ENCODE measurements around the gene CCT5. TPM values are rescaled to one million over a fixed set of nuclear protein-coding genes. Genes with fewer than 3 reads are reported as not detected.

Gene CCT5
- total and polyA plus RNA-seq, 2 donors from 2014 or later = 130 to 136 TPM

DNA sequence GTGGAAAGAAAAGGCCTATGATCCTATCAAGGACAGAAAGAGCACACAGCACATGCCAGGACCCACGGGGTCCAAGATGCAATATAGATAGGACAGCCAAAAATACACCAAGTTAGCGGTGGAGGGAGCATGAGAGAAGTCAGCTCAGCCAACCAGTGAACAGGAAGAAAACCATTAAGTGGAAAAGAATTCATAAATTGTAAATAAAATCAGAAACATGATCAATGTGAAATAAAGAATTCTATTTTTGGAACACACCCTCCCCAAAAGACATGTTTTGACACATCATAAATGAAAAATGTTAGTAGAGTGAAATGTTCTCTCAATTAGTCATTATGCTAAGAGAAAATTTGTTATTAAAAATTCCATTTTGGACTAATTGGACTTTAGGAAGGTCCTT, 36.0 kb upstream of the CCT5 start:
- H3K9ac ChIP-seq (ENCODE audit: low read length in 3 of 3) = no peak overlapping the region
- no peaks in the 10 kb centered on the region for H3K36me3 ChIP-seq (ENCODE audit: control insufficient read depth in 2 of 3, insufficient read depth in 3 of 3, low read length in 3 of 3)
- no peak overlapping the region for H3K27ac ChIP-seq (ENCODE audit: low read depth in 2 of 2, low read length in 2 of 2)
- H3K4me1 ChIP-seq (ENCODE audit: control insufficient read depth in 2 of 3, insufficient read depth in 2 of 3, low read depth in 1 of 3, low read length in 3 of 3) = no peaks in the 10 kb centered on the region
- intact Hi-C loops (cut with DNase I) = no loop called here
- no peaks in the 10 kb centered on the region for H3K9me3 ChIP-seq (ENCODE audit: control insufficient read depth in 2 of 3, insufficient read depth in 1 of 3, low read length in 3 of 3)
- FAIRE-seq (no peak), DNase-seq (no peak)
- no peaks in the 10 kb centered on the region for H3K27me3 ChIP-seq (ENCODE audit: control insufficient read depth, insufficient read depth, low read length)
- no peak overlapping the region for H3K4me3 ChIP-seq (ENCODE audit: low read length in 3 of 3)
- TF ChIP-seq, protein P1, sequence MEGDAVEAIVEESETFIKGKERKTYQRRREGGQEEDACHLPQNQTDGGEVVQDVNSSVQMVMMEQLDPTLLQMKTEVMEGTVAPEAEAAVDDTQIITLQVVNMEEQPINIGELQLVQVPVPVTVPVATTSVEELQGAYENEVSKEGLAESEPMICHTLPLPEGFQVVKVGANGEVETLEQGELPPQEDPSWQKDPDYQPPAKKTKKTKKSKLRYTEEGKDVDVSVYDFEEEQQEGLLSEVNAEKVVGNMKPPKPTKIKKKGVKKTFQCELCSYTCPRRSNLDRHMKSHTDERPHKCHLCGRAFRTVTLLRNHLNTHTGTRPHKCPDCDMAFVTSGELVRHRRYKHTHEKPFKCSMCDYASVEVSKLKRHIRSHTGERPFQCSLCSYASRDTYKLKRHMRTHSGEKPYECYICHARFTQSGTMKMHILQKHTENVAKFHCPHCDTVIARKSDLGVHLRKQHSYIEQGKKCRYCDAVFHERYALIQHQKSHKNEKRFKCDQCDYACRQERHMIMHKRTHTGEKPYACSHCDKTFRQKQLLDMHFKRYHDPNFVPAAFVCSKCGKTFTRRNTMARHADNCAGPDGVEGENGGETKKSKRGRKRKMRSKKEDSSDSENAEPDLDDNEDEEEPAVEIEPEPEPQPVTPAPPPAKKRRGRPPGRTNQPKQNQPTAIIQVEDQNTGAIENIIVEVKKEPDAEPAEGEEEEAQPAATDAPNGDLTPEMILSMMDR (IDR thresholded peaks at IDR 0.05; ENCODE audit: borderline replicate concordance, extremely low read depth, insufficient read depth) = no peak

DNA sequence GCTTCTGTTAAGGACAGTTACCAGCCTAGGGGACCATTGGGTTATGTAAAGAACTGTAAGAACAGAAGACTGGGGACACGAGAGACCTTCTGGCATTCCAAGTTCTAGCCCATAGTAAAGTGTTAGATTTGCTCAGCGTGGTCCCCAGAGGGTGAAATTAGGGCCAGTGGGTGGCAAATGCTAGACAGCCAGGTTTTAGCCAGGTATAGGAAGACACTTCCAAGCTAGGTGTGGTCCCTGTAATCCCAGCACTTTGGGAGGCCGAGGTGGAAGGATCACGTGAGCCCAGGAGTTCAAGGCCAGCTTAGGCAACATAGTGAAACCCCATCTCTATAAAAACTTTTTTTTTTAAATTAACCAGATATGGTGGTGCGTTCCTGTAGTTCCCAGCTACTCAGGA, 34.7 kb upstream of the CCT5 start:
- Histone ChIP-seq H3K9me3 (ENCODE audit: control insufficient read depth in 2 of 3, insufficient read depth in 1 of 3, low read length in 3 of 3) (no peaks in the 10 kb centered on the region), H3K9ac (ENCODE audit: low read length in 3 of 3) (no peak overlapping the region), H3K4me3 (ENCODE audit: low read length in 3 of 3) (no peak overlapping the region), H3K27ac (ENCODE audit: low read depth in 2 of 2, low read length in 2 of 2) (no peak overlapping the region), H3K36me3 (ENCODE audit: control insufficient read depth in 2 of 3, insufficient read depth in 3 of 3, low read length in 3 of 3) (no peaks in the 10 kb centered on the region), H3K27me3 (ENCODE audit: control insufficient read depth, insufficient read depth, low read length) (no peaks in the 10 kb centered on the region), H3K4me1 (ENCODE audit: control insufficient read depth in 2 of 3, insufficient read depth in 2 of 3, low read depth in 1 of 3, low read length in 3 of 3) (no peaks in the 10 kb centered on the region)
- no peak for FAIRE-seq
- intact Hi-C loops (cut with DNase I) = no loop called here
- TF ChIP-seq, protein P1 (IDR thresholded peaks at IDR 0.05; ENCODE audit: borderline replicate concordance, extremely low read depth, insufficient read depth) = no peak
- no peak for DNase-seq

DNA sequence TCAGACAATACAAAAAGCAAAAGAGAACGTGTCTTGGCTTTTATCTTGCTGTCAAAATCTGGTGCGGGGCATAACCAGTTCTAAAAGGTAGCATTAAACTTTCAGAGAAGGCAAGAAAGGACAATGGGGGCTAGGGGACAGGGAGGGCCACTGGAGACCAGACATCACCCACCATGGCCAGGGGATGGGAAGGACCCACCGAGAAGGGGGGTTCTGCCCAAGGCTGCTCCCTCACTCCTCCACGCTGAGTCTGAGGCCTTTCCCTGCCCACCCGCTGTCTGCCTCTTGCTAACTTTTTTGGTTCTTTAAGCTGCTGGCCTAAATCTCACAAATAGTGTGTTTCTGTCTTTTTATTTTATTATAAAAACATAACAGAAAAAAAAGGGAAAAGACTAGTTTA, 34.0 kb upstream of the CCT5 start:
- Histone ChIP-seq H3K4me1 (ENCODE audit: control insufficient read depth in 2 of 3, insufficient read depth in 2 of 3, low read depth in 1 of 3, low read length in 3 of 3) (no peaks in the 10 kb centered on the region), H3K27ac (ENCODE audit: low read depth in 2 of 2, low read length in 2 of 2) (no peak overlapping the region), H3K27me3 (ENCODE audit: control insufficient read depth, insufficient read depth, low read length) (no peaks in the 10 kb centered on the region), H3K9me3 (ENCODE audit: control insufficient read depth in 2 of 3, insufficient read depth in 1 of 3, low read length in 3 of 3) (no peaks in the 10 kb centered on the region), H3K9ac (ENCODE audit: low read length in 3 of 3) (no peak overlapping the region), H3K4me3 (ENCODE audit: low read length in 3 of 3) (no peak overlapping the region), H3K36me3 (ENCODE audit: control insufficient read depth in 2 of 3, insufficient read depth in 3 of 3, low read length in 3 of 3) (no peaks in the 10 kb centered on the region)
- intact Hi-C loops (cut with DNase I) = no loop called here
- no peak for DNase-seq
- FAIRE-seq = no peak
- TF ChIP-seq, protein P1 (IDR thresholded peaks at IDR 0.05; ENCODE audit: borderline replicate concordance, extremely low read depth, insufficient read depth) = no peak

DNA sequence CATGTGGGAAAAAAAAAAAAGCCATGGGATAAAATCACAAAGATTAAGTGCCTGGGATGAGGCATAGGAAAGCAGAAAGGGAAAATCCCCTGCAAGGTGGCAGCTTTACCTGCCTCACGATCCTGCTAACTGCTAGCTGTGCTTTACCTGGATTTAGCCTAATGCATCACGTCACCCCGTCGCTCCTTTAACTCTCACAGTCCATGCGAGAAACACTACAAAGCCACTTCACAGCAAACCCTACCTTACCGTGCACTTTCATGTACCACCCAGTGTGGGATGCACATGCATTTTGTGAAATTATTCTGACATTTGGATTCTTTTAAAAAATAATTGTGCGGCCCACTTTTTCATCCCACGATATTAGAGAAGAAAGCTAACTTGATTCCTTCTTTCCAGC, 31.4 kb upstream of the CCT5 start:
- FAIRE-seq (no peak), DNase-seq (no peak)
- Histone ChIP-seq H3K27ac (ENCODE audit: low read depth in 2 of 2, low read length in 2 of 2) (no peak overlapping the region), H3K9me3 (ENCODE audit: control insufficient read depth in 2 of 3, insufficient read depth in 1 of 3, low read length in 3 of 3) (no peaks in the 10 kb centered on the region), H3K9ac (ENCODE audit: low read length in 3 of 3) (no peak overlapping the region), H3K36me3 (ENCODE audit: control insufficient read depth in 2 of 3, insufficient read depth in 3 of 3, low read length in 3 of 3) (no peaks in the 10 kb centered on the region), H3K4me3 (ENCODE audit: low read length in 3 of 3) (no peak overlapping the region), H3K4me1 (ENCODE audit: control insufficient read depth in 2 of 3, insufficient read depth in 2 of 3, low read depth in 1 of 3, low read length in 3 of 3) (no peaks in the 10 kb centered on the region), H3K27me3 (ENCODE audit: control insufficient read depth, insufficient read depth, low read length) (no peaks in the 10 kb centered on the region)
- intact Hi-C loops (cut with DNase I) = no loop called here
- TF ChIP-seq, protein P1 (IDR thresholded peaks at IDR 0.05; ENCODE audit: borderline replicate concordance, extremely low read depth, insufficient read depth) = no peak
